ENCODE results near the gene GUCA2A. TPM values are rescaled to one million over a fixed set of nuclear protein-coding genes. Genes with fewer than 3 reads are reported as not detected.

The GUCA2A gene
- total and polyA plus RNA-seq, 2 of the 13 experiments (the other 11 are each of a cell fraction or from before 2014, with no cell fraction given) = not detected

DNA sequence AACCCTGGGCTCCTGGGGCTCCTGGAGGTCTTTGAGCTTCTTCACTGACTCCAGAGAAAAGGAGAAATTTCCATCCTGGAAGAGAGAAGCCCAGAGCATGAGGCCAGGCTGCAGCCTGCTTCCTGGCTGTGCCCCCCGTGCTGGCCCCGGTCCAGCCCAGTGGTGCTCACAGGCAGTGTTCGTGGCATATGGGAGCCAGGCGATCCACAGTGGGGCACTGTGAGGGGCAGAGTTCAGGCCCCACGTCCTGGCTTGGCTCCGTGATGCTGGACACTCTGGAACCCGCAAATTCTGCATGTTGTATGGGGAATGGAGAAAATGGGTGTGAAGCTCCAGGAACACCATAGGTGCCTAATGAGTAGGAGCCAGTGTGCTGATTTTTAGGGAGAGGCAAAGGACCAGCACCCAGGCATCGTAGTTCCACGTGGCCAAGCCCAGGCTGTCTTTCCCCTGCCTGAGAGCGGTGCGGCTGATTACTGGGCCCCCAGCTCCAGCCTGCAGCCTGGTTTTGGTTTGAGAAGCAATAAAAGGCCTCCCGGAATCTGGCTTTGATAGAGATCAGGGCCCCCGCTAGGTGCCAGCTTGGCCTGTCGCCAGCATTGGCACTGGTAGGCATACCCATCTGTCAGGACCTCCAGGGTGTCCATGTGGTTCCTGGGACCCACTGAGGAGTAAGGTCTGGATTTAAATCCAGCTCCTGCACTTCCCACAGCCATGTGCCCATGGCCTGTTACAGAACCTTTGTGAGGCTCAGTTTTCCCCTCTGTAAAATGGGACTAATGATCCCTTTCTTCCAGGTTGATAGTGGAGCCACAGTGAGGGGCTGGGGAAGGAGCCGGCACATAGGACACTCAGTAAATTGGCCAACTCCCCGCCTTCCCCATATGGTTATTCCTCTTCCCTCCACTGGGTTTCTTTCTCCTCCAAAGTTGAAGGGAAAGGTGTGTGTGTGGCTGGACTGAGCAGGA, 725 bp downstream of the GUCA2A start:
- DNase-seq (ENCODE audit: low spot score) (no peak), ATAC-seq (peak; percentile 2; the same call in 2 of the 3 replicates), FAIRE-seq (no peak)
- Histone ChIP-seq H3K27me3 (ENCODE audit: control insufficient read depth in 1 of 2, insufficient read depth in 2 of 2, low read length in 2 of 2) (peaks cover 0 to 16% of the 10 kb centered on the region in 2 experiments; a peak in 2 of 5 replicates), H3K9ac (ENCODE audit: insufficient read depth, low read depth, low read length) (no peak overlapping the region), H3K27ac (ENCODE audit: extremely low read length, insufficient read depth, low read length) (no peak overlapping the region), H3K9me3 (ENCODE audit: low read length) (no peaks in the 10 kb centered on the region), H2AFZ (ENCODE audit: low read length) (no peak overlapping the region), H3K4me1 (ENCODE audit: insufficient read depth, low read length) (peaks cover 44% of the 10 kb centered on the region), H3K79me2 (ENCODE audit: insufficient read depth, low read length) (no peaks in the 10 kb centered on the region), H3K4me3 (replicated peaks in 1 of 3; ENCODE audit: insufficient read depth in 1 of 3, low read depth in 2 of 3, low read length in 3 of 3) (no peak overlapping the region), H3K4me2 (ENCODE audit: low read depth, low read length) (0 out of 2 replicates have a peak overlapping the region, but pooled peaks have one; percentile 55), H3K36me3 (replicated peaks in 1 of 2; ENCODE audit: control insufficient read depth in 1 of 2, insufficient read depth in 2 of 2, low read length in 2 of 2) (no peaks in the 10 kb centered on the region), H4K20me1 (ENCODE audit: insufficient read depth, low read length) (no peaks in the 10 kb centered on the region)
- no TSS peak for BruUV-seq (replicated peaks)
- POLR2A ChIA-PET = no interaction called here
- in situ Hi-C loops (cut with HindIII; ENCODE audit: extremely low pct_ligation_motif_present, low pct_unique_long_range_greater_than_20kb) = no loop called here
- CTCF ChIA-PET (ENCODE audit: low intra/inter-chr PET ratio, low total read pairs) = no interaction called here
- intact Hi-C loops (cut with micrococcal nuclease; ENCODE audit: unreplicated experiment) = no loop called here
- TF ChIP-seq ZBTB20 (CRISPR knock-in tag; IDR thresholded peaks at IDR 0.05; ENCODE audit: borderline replicate concordance, low read depth) = no peak
- TF ChIP-seq ZNF629 (CRISPR knock-in tag; conservative IDR thresholded peaks at IDR 0.05) = peak; percentile 85
- 36% methylated on average over 11 of the region's 16 CpGs for WGBS (ENCODE audit: low lambda C conversion rate)

- Histone ChIP-seq H3K9me3 (ENCODE audit: low read length) (no peaks in the 10 kb centered on the region), H3K27me3 (ENCODE audit: control insufficient read depth in 1 of 2, insufficient read depth in 2 of 2, low read length in 2 of 2) (peaks cover 0 to 16% of the 10 kb centered on the region in 2 experiments; a peak in 2 of 5 replicates), H2AFZ (ENCODE audit: low read length) (no peak overlapping the region), H3K36me3 (replicated peaks in 1 of 2; ENCODE audit: control insufficient read depth in 1 of 2, insufficient read depth in 2 of 2, low read length in 2 of 2) (no peaks in the 10 kb centered on the region), H3K4me2 (ENCODE audit: low read depth, low read length) (no peak overlapping the region), H3K79me2 (ENCODE audit: insufficient read depth, low read length) (no peaks in the 10 kb centered on the region), H3K27ac (ENCODE audit: extremely low read length, insufficient read depth, low read length) (no peak overlapping the region), H3K9ac (ENCODE audit: insufficient read depth, low read depth, low read length) (no peak overlapping the region), H3K4me3 (replicated peaks in 1 of 3; ENCODE audit: insufficient read depth in 1 of 3, low read depth in 2 of 3, low read length in 3 of 3) (no peak overlapping the region), H4K20me1 (ENCODE audit: insufficient read depth, low read length) (no peaks in the 10 kb centered on the region), H3K4me1 (ENCODE audit: insufficient read depth, low read length) (peaks cover 44% of the 10 kb centered on the region)
- peak; percentile 27 for DNase-seq (ENCODE audit: low spot score)
- ChIA-PET POLR2A (no interaction called here), CTCF (ENCODE audit: low intra/inter-chr PET ratio, low total read pairs) (no interaction called here)
- ATAC-seq = peak; percentile 6; the same call in 2 of the 3 replicates
- in situ Hi-C loops (cut with HindIII; ENCODE audit: extremely low pct_ligation_motif_present, low pct_unique_long_range_greater_than_20kb) (no loop called here), intact Hi-C loops (cut with micrococcal nuclease; ENCODE audit: unreplicated experiment) (no loop called here)
- 0% methylated on average over 1 of the region's 2 CpGs for WGBS (ENCODE audit: low lambda C conversion rate)
- TF ChIP-seq EHMT2 (IDR thresholded peaks at IDR 0.05; ENCODE audit: borderline replicate concordance, low read depth, low read length) (no peak), REL (CRISPR knock-in tag; conservative IDR thresholded peaks at IDR 0.05) (no peak), POLR2A (IDR thresholded peaks at IDR 0.05; ENCODE audit: insufficient read depth in 1 of 2, low read depth in 2 of 2, low read length in 2 of 2) (no peak), RCOR2 (CRISPR knock-in tag; IDR thresholded peaks at IDR 0.05) (no peak), KDM2A (CRISPR knock-in tag; IDR thresholded peaks at IDR 0.05; ENCODE audit: borderline replicate concordance, low read depth) (no peak), SNRNP70 (IDR thresholded peaks at IDR 0.05; ENCODE audit: low read depth, low read length) (no peak), NFYB (CRISPR knock-in tag; IDR thresholded peaks at IDR 0.05) (peak; percentile 45; the same call in 1 of the 2 replicates), NFYC (CRISPR knock-in tag; IDR thresholded peaks at IDR 0.05) (peak; percentile 65), POLR2AphosphoS2 (IDR thresholded peaks at IDR 0.05; ENCODE audit: low read depth, low read length) (no peak)
- TF ChIP-seq, protein P1, sequence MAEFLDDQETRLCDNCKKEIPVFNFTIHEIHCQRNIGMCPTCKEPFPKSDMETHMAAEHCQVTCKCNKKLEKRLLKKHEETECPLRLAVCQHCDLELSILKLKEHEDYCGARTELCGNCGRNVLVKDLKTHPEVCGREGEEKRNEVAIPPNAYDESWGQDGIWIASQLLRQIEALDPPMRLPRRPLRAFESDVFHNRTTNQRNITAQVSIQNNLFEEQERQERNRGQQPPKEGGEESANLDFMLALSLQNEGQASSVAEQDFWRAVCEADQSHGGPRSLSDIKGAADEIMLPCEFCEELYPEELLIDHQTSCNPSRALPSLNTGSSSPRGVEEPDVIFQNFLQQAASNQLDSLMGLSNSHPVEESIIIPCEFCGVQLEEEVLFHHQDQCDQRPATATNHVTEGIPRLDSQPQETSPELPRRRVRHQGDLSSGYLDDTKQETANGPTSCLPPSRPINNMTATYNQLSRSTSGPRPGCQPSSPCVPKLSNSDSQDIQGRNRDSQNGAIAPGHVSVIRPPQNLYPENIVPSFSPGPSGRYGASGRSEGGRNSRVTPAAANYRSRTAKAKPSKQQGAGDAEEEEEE (CRISPR knock-in tag; IDR thresholded peaks at IDR 0.05; ENCODE audit: borderline replicate concordance) = no peak
- FAIRE-seq = no peak
- no TSS peak for BruUV-seq (replicated peaks)
Observed at GRCh38 chr1:42163114-42163513, 1.4 kb downstream of the GUCA2A start.

Measured in HepG2 (cell line).